ENCODE measurements around the gene RAC2.
A peak's percentile ranks its signal among the peaks of the same experiment; 100 is the strongest.

- TF ChIP-seq KDM1A (IDR thresholded peaks at IDR 0.05; ENCODE audit: low read depth) (peak; percentile 95), HDAC2 (IDR thresholded peaks at IDR 0.05) (peak; percentile 91), ZFP36 (IDR thresholded peaks at IDR 0.05; ENCODE audit: borderline replicate concordance, partially characterized antibody) (no peak), PBX3 (IDR thresholded peaks at IDR 0.05) (no peak), CHD2 (IDR thresholded peaks at IDR 0.05; ENCODE audit: low read length, partially characterized antibody) (no peak), POLR2A (IDR thresholded peaks at IDR 0.05; ENCODE audit: low read length) (no peak)
These were observed 45.6 kb downstream of the RAC2 start for GRCh38 chr22:37198258-37199102.
